ENCODE data around the gene CRKL.
A peak's percentile ranks its signal among the peaks of the same experiment; 100 is the strongest.
"Not testable (repeated sequence)": the region's sequence is repeated elsewhere in the genome, so short reads cannot be mapped to it uniquely, and the experiment has no call there.

The CRKL gene

DNA sequence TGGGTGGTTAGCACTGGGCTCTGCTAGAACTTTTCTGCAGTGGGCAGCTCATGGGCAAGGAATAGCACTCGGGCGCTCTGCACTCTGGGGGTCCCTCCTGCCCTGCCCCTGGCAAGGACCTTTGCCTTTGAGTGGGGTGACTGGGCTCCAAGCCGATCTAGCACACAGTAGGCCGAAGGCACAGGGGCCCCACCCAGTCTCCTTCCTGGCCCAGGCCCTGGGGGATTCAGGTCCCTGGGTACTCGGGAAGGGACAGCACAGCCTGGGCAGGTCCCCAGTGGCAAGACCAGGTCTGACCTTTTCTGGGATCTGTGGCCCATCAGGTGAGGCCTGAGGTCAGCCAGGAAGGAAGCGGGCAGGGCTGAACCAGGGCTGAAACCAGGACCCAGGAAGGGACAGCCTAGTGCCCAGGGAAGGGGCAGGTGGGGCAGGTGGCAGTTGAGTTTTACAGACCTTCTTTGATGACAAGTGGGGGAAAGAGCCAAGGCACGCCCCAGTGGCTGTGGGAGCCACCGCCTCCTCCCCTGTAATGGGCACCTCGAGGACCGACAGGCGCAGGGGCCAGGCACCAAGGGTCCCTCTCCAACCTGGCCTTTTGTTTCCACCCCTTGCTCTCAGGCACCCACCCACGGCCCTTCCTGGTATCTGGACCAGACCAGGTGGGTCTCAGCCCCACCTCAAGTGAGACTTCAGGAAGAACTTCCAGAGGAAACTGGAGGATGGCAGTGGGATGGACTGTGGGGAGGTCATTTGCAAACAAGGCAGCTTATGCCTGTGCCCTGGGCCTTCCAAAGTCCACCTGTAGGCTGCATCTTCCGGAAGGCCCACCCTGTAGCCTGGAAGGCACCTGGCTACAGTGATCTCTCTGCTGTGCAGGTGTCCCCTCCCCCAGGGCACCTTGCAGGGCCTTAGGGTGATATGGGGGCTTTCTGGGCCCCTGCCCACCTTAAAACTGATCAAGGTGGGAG is 49.0 kb downstream of the CRKL start:
- Mint-ChIP-seq H3K27me3 (peaks cover 14 to 22% of the 10 kb centered on the region in 2 donors), H3K36me3 (ENCODE audit: insufficient read depth) (no peaks in the 10 kb centered on the region), H3K9me3 (no peaks in the 10 kb centered on the region), H3K27ac (no peak overlapping the region), H3K4me3 (peak overlapping the region; percentile 43 to 55), H3K4me1 (ENCODE audit: low read depth in 2 of 2) (peaks cover 5 to 8% of the 10 kb centered on the region in 2 donors)
- DNase-seq, result no peak
- ATAC-seq (replicated peaks), result no peak

DNA sequence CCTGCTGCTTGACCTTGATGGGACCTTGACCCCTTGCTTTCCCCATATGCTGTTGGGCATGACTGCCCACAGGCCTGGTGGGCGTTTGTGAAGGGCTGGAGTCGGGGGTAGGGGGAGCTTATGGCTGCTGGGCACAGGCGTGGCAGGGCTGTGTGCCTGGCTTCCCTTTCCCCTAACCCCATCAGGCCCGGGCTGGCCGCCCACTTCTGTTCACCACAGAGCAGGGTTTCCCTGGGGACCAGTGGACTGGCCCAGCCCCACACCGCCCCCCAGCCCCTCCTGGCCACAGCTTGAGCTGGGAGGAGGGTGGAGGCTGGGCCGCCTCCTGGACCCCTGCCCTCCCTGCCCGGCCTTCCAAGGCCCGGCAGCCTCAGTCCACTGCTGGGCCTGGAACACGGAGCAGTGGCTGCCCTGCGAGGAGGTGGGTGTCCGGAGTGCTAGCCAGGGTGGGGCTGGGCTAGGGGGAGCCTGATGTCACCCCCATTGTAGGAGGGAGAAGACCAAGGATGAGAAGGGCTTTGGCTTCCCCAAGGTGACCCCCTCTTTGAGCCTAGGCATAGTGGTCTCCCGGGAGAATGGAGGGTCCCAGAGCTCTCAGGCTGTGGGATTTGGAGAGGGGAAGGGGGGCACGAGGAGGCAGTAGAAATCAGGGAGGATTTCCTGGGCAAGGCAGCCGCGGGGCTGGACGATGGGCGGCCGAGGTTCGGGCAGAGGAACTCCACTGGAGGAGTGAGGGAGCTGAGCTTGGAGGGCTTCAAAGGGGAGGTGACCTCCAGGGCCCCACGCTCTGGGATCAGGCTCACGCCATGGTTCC is 49.9 kb downstream of the CRKL start, which contains the start of gene AIFM3:
TSS of gene AIFM3 (plus strand) at position 373 of the 814 bp plus-strand sequence. CDS start 690 bp downstream, outside the sequence.
- peak within 1 kb of the TSS in 1 of 2 donors; percentile 55 for H3K4me3 Mint-ChIP-seq
- H3K27me3 Mint-ChIP-seq, result peaks cover 14 to 22% of the 10 kb centered on the region in 2 donors
- H3K27ac Mint-ChIP-seq, result no peak within 1 kb of the TSS
- no peak for DNase-seq
- H3K9me3 Mint-ChIP-seq, result no peaks in the 10 kb centered on the region
- peaks cover 5 to 8% of the 10 kb centered on the region in 2 donors for H3K4me1 Mint-ChIP-seq (ENCODE audit: low read depth in 2 of 2)
- no peak for ATAC-seq (replicated peaks)
- no peaks in the 10 kb centered on the region for H3K36me3 Mint-ChIP-seq (ENCODE audit: insufficient read depth)

DNA sequence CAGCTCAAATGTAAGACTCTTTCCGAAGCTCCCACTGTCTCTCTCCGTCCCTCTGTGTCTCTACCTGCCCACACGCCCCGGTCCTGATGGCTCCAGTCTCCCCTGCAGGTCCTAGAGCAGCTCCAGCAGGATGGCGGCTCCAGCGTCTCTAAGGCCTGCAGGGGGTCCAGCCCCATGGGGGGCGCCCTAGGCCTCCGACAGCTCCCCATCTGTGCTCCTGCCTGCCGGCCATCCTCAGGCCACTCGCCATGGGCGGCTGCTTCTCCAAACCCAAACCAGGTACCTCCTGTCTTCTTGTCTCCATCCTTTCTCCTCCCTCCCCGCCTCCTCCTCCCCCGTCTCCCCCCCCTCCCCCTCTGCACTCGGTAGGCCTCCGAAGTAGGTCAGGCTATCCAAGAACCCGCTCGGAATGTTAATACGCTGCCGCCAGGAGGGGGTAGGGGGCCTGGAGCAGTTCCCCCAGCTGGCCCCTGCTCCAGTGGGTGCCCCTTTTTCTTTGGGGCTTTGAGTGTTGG is 50.5 kb downstream of the CRKL start:
- Mint-ChIP-seq H3K4me1 (ENCODE audit: low read depth in 2 of 2) (peaks cover 5 to 8% of the 10 kb centered on the region in 2 donors), H3K27me3 (peaks cover 14 to 22% of the 10 kb centered on the region in 2 donors), H3K36me3 (ENCODE audit: insufficient read depth) (no peaks in the 10 kb centered on the region), H3K27ac (no peak overlapping the region), H3K9me3 (no peaks in the 10 kb centered on the region), H3K4me3 (no peak overlapping the region)
- DNase-seq, result no peak
- ATAC-seq (replicated peaks), result no peak

DNA sequence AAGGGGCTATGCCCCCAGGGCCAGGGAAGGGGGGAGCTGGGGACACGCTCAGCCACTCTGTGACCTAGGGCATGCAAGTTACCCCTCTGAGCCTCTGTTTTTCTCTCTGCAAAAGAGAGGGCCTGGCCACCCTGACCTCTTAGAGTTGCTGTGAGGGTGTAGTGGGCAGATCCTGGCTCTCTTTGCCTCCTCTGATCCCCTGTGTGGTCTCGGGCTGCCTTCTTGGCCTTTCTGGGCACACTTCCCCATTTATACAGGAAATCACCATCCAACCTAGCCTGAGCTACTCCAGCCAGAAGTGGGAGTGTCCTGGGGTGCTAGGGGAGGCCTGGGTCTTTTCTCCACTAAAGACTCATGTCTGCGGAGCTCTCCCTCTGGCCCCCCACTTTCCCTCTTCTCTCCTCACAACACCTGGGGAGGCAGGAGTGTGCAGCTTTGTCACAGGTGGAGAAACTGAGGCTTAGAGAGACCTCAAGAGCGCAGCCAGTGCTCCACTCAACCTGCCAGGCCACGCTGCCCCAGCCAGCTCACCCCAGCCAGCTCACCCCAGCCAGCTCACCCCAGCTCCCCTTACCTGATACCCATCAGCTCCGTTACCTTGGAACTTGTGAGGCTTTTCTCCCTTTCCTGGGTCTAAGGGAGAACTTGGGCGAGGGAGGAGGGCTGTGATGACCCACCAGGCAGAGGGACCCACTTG is 51.2 kb downstream of the CRKL start:
- Mint-ChIP-seq H3K36me3 (ENCODE audit: insufficient read depth) (no peaks in the 10 kb centered on the region), H3K4me1 (ENCODE audit: low read depth in 2 of 2) (peaks cover 5 to 8% of the 10 kb centered on the region in 2 donors), H3K27ac (no peak overlapping the region), H3K4me3 (no peak overlapping the region), H3K27me3 (peaks cover 12 to 15% of the 10 kb centered on the region in 2 donors), H3K9me3 (no peaks in the 10 kb centered on the region)
- DNase-seq, result no peak
- no peak for ATAC-seq (replicated peaks)

DNA sequence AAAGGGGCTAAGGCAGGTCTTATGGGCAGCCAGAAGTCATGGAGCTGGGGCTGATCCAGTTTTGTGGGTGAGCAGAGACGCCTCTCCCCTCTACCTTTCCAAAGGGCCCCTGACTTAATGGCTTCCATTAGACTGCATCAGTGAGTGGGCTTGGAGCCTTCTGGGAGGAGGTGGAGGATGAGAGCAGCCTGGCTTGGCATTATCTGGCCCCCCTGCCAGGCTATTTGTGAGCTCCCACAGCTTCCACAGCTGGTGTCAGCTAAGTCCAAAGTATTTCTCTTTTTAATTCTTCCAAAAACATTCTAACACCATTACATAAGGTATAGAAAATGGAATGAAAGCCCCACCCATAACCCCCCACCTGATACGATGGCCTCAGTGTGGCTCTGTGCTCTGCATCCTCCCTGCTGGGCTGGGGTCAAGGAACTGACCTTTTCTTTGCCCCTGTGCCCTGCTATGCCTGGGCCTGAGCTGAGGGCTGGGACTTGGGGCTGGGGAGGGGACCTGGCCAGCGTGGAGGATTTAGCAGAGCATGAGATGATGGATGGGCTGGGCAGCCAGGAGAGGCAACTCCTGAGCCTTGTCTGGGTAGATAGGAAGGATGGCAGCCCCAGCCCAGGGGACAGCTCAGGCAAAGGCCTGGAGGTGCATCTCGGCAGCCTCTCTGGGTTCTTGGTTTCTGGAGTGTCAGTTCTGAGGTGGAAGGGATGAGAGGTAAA is 53.9 kb downstream of the CRKL start:
- Mint-ChIP-seq H3K36me3 (ENCODE audit: insufficient read depth) (no peaks in the 10 kb centered on the region), H3K27ac (peak overlapping the region in 1 of 2 donors; percentile 46), H3K4me1 (ENCODE audit: low read depth in 2 of 2) (no peaks in the 10 kb centered on the region), H3K4me3 (no peak overlapping the region), H3K9me3 (no peaks in the 10 kb centered on the region), H3K27me3 (peaks cover 6 to 21% of the 10 kb centered on the region in 2 donors)
- DNase-seq (no peak), ATAC-seq (replicated peaks) (no peak)

DNA sequence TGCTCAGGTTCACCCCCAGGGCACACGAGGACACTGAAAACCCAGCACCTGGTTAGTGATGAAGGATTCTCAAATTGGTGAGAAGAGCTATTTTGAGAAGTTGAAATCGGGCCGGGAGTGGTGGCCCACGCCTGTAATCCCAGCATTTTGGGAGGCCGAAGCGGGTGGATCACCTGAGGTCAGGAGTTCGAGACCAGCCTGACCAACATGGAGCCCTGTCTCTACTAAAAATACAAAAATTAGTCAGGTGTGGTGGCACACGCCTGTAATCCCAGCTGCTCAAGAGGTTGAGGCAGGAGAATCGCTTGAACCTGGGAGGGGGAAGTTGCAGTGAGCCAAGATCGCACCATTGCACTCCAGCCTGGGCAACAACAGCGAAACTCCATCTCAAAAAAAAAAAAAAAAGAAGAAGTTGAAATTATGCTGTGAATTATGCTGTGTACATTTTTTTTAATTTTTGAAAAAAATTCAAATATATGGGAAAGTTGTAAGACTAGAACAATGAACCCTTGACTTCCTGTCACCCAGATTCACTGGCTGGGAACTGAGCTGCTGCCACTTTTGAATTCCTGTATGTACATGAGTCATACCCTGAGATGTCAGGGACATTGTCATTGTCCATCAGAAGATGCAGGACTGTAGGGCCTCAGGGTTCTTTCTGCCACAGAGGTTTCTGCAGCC is 54.9 kb downstream of the CRKL start:
- not testable (repeated sequence) for H3K4me3 Mint-ChIP-seq; ATAC-seq (replicated peaks); H3K36me3 Mint-ChIP-seq (ENCODE audit: insufficient read depth); H3K4me1 Mint-ChIP-seq (ENCODE audit: low read depth in 2 of 2); DNase-seq; H3K27ac Mint-ChIP-seq; H3K9me3 Mint-ChIP-seq
- H3K27me3 Mint-ChIP-seq, result peaks cover 8 to 26% of the 10 kb centered on the region in 2 donors

DNA sequence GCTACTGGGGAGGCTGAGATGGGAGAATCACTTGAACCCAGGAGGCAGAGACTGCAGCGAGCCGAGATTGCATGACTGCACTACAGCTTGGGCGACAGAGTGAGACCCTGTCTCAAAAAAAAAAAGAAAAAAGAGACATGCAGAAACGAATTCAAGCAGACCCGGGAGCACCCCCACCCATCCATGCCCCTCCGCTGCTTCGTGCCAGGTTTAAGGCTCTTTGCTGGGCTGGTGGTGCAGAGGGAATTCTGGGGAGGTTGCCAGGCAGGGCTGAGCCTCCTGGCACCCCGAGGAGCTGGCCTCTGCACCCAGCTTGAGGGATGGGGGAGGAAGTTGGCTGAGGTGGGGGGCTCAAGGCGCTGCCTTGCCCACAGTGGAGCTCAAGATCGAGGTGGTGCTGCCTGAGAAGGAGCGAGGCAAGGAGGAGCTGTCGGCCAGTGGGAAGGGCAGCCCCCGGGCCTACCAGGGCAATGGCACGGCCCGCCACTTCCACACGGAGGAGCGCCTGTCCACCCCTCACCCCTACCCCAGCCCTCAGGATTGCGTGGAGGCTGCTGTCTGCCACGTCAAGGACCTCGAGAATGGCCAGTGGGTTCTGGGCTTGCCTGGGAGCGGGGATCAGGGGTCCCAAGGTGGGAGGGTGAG is 55.8 kb downstream of the CRKL start:
- Mint-ChIP-seq H3K27me3 (peaks cover 8 to 26% of the 10 kb centered on the region in 2 donors), H3K9me3 (no peaks in the 10 kb centered on the region), H3K4me1 (ENCODE audit: low read depth in 2 of 2) (no peaks in the 10 kb centered on the region), H3K27ac (no peak overlapping the region), H3K36me3 (ENCODE audit: insufficient read depth) (no peaks in the 10 kb centered on the region), H3K4me3 (no peak overlapping the region)
- DNase-seq (no peak), ATAC-seq (replicated peaks) (no peak)

DNA sequence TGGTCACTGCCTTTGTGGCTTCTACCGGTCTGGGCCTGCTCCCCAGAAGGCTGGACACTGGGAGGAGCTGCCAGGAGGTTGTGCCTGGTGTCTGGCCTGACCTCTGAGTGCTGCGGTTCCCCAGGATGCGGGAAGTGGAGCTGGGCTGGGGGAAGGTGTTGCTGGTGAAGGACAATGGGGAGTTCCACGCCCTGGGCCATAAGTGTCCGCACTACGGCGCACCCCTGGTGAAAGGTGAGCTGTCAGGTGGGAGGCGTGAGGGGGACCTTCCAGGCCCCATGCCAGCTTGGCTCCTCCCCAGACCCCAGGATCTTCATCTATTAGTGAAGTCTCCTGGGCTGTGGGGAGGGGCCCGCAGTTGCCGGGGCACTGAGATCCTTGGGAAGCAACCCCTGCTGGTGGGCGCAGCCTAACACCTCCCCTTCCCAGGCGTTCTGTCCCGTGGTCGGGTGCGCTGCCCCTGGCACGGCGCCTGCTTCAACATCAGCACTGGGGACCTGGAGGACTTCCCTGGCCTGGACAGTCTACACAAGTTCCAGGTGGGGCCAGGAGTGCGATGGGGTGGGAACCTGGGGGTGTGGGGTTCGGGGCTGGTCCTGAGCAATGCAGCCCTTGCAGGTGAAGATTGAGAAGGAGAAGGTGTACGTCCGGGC is 56.6 kb downstream of the CRKL start:
- no peak for DNase-seq
- ATAC-seq (replicated peaks), result no peak
- no peak overlapping the region for H3K27ac Mint-ChIP-seq
- peaks cover 0 to under 1% of the 10 kb centered on the region in 2 donors for H3K4me1 Mint-ChIP-seq (ENCODE audit: low read depth in 2 of 2)
- no peaks in the 10 kb centered on the region for H3K36me3 Mint-ChIP-seq (ENCODE audit: insufficient read depth)
- H3K4me3 Mint-ChIP-seq, result no peak overlapping the region
- peaks cover 8 to 26% of the 10 kb centered on the region in 2 donors for H3K27me3 Mint-ChIP-seq
- H3K9me3 Mint-ChIP-seq, result no peaks in the 10 kb centered on the region

DNA sequence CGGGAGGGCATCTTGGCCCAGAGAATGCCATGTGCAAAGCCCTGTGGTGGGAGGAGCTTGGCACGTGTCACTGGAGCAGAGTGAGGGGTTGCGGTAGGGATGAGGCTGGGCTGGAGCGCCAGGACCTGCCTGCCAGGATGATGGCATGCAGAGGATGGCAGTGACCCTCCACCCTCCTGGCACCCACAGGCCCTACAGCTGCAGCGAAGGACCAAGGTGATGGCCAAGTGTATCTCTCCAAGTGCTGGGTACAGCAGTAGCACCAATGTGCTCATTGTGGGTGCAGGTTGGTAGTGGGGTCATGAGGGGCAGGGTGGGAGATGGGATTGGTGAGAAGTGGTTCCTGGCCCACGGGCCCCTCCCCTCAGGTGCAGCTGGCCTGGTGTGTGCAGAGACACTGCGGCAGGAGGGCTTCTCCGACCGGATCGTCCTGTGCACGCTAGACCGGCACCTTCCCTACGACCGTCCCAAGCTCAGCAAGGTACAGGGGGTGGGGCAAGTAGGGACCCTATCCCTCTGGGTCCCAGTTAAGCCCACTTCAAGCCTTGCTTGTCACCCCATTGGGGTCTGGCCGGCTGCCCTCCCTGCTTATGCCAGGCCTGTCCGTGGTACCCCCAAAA is 57.2 kb downstream of the CRKL start:
- Mint-ChIP-seq H3K27ac (no peak overlapping the region), H3K27me3 (peaks cover 8 to 26% of the 10 kb centered on the region in 2 donors), H3K36me3 (ENCODE audit: insufficient read depth) (no peaks in the 10 kb centered on the region), H3K9me3 (no peaks in the 10 kb centered on the region), H3K4me3 (no peak overlapping the region), H3K4me1 (ENCODE audit: low read depth in 2 of 2) (peaks cover 4 to 6% of the 10 kb centered on the region in 2 donors)
- no peak for DNase-seq
- no peak for ATAC-seq (replicated peaks)

DNA sequence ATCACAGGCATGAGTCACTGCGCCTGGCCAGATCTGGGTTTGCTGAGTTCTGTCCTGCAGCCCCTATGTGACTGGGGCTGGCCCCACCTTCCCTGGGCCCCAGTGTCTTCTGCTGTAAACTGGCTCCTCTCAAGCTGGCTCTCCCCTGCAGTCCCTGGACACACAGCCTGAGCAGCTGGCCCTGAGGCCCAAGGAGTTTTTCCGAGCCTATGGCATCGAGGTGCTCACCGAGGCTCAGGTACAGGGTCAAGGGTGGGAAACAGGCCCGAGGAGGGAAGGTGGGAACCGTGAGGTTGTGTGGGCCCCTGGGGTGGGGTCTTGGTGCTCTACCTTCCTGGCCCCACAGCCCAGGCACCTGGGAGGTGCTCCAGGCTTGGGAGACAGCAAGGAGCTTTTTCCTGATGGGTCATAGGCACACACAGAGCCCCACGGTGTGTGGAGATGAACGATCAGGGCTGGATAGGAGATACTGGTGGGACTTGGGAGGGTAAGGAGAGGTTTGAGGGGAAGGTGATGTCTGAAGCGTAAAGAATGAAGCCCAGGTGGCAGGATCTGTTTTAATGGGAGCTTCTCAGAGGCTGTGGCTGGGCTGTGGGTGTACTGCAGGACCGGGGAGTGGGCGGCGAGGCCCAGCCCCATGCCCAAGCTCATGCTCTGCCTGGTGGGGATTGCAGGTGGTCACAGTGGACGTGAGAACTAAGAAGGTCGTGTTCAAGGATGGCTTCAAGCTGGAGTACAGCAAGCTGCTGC is 58.5 kb downstream of the CRKL start:
- ATAC-seq (replicated peaks) (no peak), DNase-seq (no peak)
- no peak overlapping the region for H3K4me3 Mint-ChIP-seq
- no peaks in the 10 kb centered on the region for H3K9me3 Mint-ChIP-seq
- H3K4me1 Mint-ChIP-seq (ENCODE audit: low read depth in 2 of 2), result peaks cover 4 to 13% of the 10 kb centered on the region in 2 donors
- no peak overlapping the region for H3K27ac Mint-ChIP-seq
- no peaks in the 10 kb centered on the region for H3K36me3 Mint-ChIP-seq (ENCODE audit: insufficient read depth)
- H3K27me3 Mint-ChIP-seq, result peaks cover 8 to 26% of the 10 kb centered on the region in 2 donors
